ENCODE results near the gene NEAT1.

The NEAT1 gene

GRCh38 chr11:65396769-65397745, 25.5 kb upstream of the NEAT1 start:
- DNase-seq (ENCODE audit: extremely low read depth, low read depth) = no peak
- TF ChIP-seq, protein P1, sequence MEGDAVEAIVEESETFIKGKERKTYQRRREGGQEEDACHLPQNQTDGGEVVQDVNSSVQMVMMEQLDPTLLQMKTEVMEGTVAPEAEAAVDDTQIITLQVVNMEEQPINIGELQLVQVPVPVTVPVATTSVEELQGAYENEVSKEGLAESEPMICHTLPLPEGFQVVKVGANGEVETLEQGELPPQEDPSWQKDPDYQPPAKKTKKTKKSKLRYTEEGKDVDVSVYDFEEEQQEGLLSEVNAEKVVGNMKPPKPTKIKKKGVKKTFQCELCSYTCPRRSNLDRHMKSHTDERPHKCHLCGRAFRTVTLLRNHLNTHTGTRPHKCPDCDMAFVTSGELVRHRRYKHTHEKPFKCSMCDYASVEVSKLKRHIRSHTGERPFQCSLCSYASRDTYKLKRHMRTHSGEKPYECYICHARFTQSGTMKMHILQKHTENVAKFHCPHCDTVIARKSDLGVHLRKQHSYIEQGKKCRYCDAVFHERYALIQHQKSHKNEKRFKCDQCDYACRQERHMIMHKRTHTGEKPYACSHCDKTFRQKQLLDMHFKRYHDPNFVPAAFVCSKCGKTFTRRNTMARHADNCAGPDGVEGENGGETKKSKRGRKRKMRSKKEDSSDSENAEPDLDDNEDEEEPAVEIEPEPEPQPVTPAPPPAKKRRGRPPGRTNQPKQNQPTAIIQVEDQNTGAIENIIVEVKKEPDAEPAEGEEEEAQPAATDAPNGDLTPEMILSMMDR (IDR thresholded peaks at IDR 0.05; ENCODE audit: low read depth, low read length) = no peak

DNA sequence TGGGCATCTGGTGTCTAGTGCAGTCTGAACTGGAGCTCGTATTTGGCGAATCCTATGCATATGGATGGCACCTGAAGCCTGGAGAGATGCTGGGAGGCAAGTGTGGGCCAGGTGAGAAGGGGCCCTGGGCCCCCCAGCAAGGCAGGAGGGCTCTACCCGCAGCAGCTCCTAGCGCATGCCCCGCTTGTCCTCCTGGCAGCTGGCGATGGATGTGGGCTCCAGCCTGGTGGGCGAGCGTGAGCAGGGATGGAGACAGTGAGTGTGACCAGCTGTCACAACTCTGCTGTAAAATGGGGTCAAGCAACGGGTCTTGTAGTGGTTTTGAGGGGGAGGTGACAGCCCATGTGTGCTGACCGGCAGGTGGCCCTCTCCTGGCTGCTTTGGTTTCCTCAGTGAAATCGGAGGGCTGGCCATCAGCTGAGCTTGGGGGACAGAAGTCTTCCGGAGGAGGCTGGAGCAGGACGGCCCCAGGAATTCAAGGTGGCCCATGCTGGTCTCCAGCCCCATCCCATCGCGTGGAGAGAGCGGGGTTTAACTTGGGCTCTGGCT, 24.2 kb upstream of the NEAT1 start:
- TF ChIP-seq, protein P1 (IDR thresholded peaks at IDR 0.05; ENCODE audit: low read depth, low read length) = no peak

DNA sequence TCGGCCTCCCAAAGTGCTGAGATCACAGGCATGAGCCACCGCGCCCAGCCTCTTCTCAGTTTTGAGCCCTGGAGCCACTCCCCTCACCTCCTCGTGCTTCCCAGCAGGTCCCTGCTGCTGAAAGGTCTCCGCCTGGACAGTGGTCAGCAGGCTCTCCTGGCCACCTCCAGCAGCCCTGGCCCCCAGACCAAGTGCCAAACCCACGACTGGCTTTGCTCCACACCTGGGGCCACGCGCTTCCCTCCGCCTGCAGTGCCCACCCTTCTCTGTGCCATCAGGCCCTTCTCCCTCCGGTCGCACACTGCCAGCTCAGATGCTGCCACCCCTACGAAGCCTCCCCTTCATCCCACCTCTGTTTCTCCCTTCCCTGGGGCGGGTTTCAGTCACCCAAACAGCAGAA, 23.3 kb upstream of the NEAT1 start:
- DNase-seq (ENCODE audit: extremely low read depth, low read depth) = no peak
- TF ChIP-seq, protein P1 (IDR thresholded peaks at IDR 0.05; ENCODE audit: low read depth, low read length) = no peak

More for the DNA sequence above, 24.2 kb upstream of the NEAT1 start:
- no peak for DNase-seq (ENCODE audit: extremely low read depth, low read depth)

- TF ChIP-seq, protein P1 (IDR thresholded peaks at IDR 0.05; ENCODE audit: low read depth, low read length) = no peak
- no peak for DNase-seq (ENCODE audit: extremely low read depth, low read depth)
Observed at GRCh38 chr11:65399845-65400244, 22.8 kb upstream of the NEAT1 start.

DNA sequence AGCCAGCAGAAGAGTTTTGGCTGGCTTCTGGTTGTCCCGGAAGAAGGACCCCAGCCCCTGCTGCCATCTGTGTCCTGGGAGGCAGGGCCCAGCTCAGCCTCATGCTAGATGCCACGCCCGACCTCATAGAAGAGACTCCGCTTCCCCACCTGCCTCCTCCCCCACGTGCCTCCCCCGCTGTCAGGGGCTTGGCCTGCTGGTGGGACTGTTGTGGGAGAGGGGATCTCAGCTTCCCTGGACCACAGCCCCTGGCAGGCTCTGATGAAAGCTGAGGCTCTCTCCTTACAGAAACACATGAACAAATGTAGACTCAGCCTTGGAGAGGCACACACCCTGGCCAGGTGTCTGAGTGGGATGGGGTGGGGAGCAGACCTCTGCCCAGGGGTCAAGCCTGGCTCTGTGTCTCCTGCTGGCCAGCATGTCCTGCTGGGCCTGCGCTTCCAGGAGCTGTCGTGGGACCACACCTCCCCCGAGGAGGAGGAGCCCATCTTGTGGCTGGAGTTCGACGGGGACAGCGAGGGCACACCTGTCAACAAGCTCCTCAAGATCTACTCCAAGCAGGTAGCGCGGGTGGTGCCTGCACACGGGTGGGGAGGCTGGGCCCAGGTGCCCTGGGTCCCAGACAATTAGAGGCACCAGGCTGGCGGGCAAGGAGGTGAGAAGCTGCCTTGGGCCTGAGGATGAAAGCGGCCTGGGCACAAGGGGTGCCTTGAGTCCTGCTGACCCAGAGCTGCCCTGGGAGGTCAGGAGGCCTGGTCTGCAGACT, 22.1 kb upstream of the NEAT1 start:
- DNase-seq (ENCODE audit: extremely low read depth, low read depth) = no peak
- TF ChIP-seq, protein P1 (IDR thresholded peaks at IDR 0.05; ENCODE audit: low read depth, low read length) = no peak

DNA sequence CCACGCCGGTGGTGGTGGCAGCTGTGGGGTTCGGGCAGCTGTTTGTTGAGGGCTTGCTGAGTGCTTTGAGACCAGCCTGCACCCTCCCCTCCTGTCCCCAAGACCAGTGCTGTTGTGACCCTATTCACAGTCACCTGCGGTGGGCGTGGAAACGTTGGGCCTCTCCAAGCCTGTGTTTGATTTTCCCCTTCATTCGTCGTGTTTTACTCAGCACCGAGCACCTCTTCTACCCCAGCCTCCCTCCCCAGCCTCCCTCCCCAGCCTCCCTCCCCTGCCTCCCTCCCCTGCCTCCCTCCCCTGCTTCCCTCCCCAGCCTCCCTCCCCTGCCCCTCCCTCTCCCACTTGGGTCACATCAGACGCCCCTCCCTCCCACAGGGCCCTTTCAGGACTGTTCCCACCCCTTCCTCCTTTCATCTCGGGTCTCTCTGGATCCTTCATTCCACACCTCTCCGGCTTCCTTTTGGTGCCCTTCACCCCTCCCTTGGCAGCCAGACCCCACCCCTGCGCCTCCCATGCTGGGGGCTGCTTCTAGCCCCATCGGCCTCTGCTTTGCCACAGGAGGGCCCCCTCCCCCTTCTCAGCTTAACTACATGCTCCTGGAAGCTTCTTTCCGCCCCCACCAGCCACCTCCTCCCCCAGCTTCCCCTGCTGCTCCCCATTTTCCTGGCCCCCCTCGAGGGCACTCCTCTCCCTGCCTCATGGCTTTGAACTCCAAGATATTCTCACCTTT, 21.4 kb upstream of the NEAT1 start:
- no peak for DNase-seq (ENCODE audit: extremely low read depth, low read depth)

More for the DNA sequence above, 21.4 kb upstream of the NEAT1 start:
- TF ChIP-seq, protein P1 (IDR thresholded peaks at IDR 0.05; ENCODE audit: low read depth, low read length) = no peak

Measured in AG09319 (cell line).